ENCODE results near the gene UBASH3B.

UBASH3B gene

GRCh38 chr11:122749005-122749687 is 93.6 kb downstream of the UBASH3B start:
- Histone ChIP-seq H3K27me3 (ENCODE audit: control insufficient read depth in 2 of 2, insufficient read depth in 2 of 2, low read length in 2 of 2) (no peaks in the 10 kb centered on the region), H3K4me3 (ENCODE audit: low read length in 2 of 2) (no peak overlapping the region), H3K36me3 (ENCODE audit: control insufficient read depth in 2 of 2, insufficient read depth in 2 of 2, low read length in 2 of 2) (no peaks in the 10 kb centered on the region), H3K9ac (ENCODE audit: low read depth in 1 of 2, low read length in 2 of 2) (no peak overlapping the region), H3K9me3 (ENCODE audit: control insufficient read depth in 2 of 2, low read length in 2 of 2) (no peaks in the 10 kb centered on the region), H3K4me1 (ENCODE audit: control insufficient read depth in 2 of 2, insufficient read depth in 2 of 2, low read length in 2 of 2) (peaks cover 12 to 13% of the 10 kb centered on the region in 2 donors), H3K27ac (ENCODE audit: low read depth in 2 of 2, low read length in 2 of 2) (peak overlapping the region in 1 of 2 donors; percentile 44)

- H3K36me3 ChIP-seq (ENCODE audit: control insufficient read depth in 2 of 2, insufficient read depth in 2 of 2, low read length in 2 of 2), result no peaks in the 10 kb centered on the region
- no peaks in the 10 kb centered on the region for H3K27me3 ChIP-seq (ENCODE audit: control insufficient read depth in 2 of 2, insufficient read depth in 2 of 2, low read length in 2 of 2)
- H3K27ac ChIP-seq (ENCODE audit: low read depth in 2 of 2, low read length in 2 of 2), result no peak overlapping the region
- no peak overlapping the region for H3K4me3 ChIP-seq (ENCODE audit: low read length in 2 of 2)
- peaks cover 6 to 10% of the 10 kb centered on the region in 2 donors for H3K4me1 ChIP-seq (ENCODE audit: control insufficient read depth in 2 of 2, insufficient read depth in 2 of 2, low read length in 2 of 2)
- H3K9ac ChIP-seq (ENCODE audit: low read depth in 1 of 2, low read length in 2 of 2), result no peak overlapping the region
- H3K9me3 ChIP-seq (ENCODE audit: control insufficient read depth in 2 of 2, low read length in 2 of 2), result no peaks in the 10 kb centered on the region
Observed at GRCh38 chr11:122750049-122750448, 94.5 kb downstream of the UBASH3B start.

- no peak overlapping the region for H3K27ac ChIP-seq (ENCODE audit: low read depth in 2 of 2, low read length in 2 of 2)
- H3K9ac ChIP-seq (ENCODE audit: low read depth in 1 of 2, low read length in 2 of 2), result no peak overlapping the region
- H3K9me3 ChIP-seq (ENCODE audit: control insufficient read depth in 2 of 2, low read length in 2 of 2), result no peaks in the 10 kb centered on the region
- no peaks in the 10 kb centered on the region for H3K27me3 ChIP-seq (ENCODE audit: control insufficient read depth in 2 of 2, insufficient read depth in 2 of 2, low read length in 2 of 2)
- no peak overlapping the region for H3K4me3 ChIP-seq (ENCODE audit: low read length in 2 of 2)
- H3K4me1 ChIP-seq (ENCODE audit: control insufficient read depth in 2 of 2, insufficient read depth in 2 of 2, low read length in 2 of 2), result peaks cover 6 to 11% of the 10 kb centered on the region in 2 donors
- H3K36me3 ChIP-seq (ENCODE audit: control insufficient read depth in 2 of 2, insufficient read depth in 2 of 2, low read length in 2 of 2), result no peaks in the 10 kb centered on the region
Observed at GRCh38 chr11:122751292-122752070, 96.0 kb downstream of the UBASH3B start.

DNA sequence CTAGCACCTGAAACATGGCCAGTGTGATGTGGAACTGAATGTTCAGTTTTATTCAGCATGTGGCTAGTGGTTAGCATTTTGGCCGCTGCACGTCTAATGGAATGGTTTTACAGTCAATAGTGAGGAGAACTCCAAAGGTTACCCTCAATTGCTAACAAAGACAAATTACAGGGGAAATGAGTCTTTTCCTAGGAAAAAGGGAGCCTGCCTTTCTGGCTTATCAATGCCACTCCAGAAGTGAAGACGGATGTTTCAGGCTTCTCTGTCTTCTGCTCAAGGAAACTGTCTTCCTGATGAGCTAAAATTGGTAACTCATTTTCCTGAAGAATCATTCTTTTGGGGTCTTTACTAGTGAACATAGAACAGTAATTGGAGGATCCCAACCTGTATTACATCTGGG is 98.5 kb downstream of the UBASH3B start:
- no peaks in the 10 kb centered on the region for H3K9me3 ChIP-seq (ENCODE audit: control insufficient read depth in 2 of 2, low read length in 2 of 2)
- H3K9ac ChIP-seq (ENCODE audit: low read depth in 1 of 2, low read length in 2 of 2), result no peak overlapping the region
- no peaks in the 10 kb centered on the region for H3K36me3 ChIP-seq (ENCODE audit: control insufficient read depth in 2 of 2, insufficient read depth in 2 of 2, low read length in 2 of 2)
- no peaks in the 10 kb centered on the region for H3K27me3 ChIP-seq (ENCODE audit: control insufficient read depth in 2 of 2, insufficient read depth in 2 of 2, low read length in 2 of 2)
- no peak overlapping the region for H3K27ac ChIP-seq (ENCODE audit: low read depth in 2 of 2, low read length in 2 of 2)
- H3K4me3 ChIP-seq (ENCODE audit: low read length in 2 of 2), result no peak overlapping the region
- peaks cover 0 to 3% of the 10 kb centered on the region in 2 donors for H3K4me1 ChIP-seq (ENCODE audit: control insufficient read depth in 2 of 2, insufficient read depth in 2 of 2, low read length in 2 of 2)

- H3K27me3 ChIP-seq (ENCODE audit: control insufficient read depth in 2 of 2, insufficient read depth in 2 of 2, low read length in 2 of 2), result no peaks in the 10 kb centered on the region
- no peak overlapping the region for H3K9ac ChIP-seq (ENCODE audit: low read depth in 1 of 2, low read length in 2 of 2)
- H3K4me3 ChIP-seq (ENCODE audit: low read length in 2 of 2), result no peak overlapping the region
- H3K36me3 ChIP-seq (ENCODE audit: control insufficient read depth in 2 of 2, insufficient read depth in 2 of 2, low read length in 2 of 2), result no peaks in the 10 kb centered on the region
- H3K4me1 ChIP-seq (ENCODE audit: control insufficient read depth in 2 of 2, insufficient read depth in 2 of 2, low read length in 2 of 2), result peaks cover 0 to 3% of the 10 kb centered on the region in 2 donors
- H3K9me3 ChIP-seq (ENCODE audit: control insufficient read depth in 2 of 2, low read length in 2 of 2), result no peaks in the 10 kb centered on the region
- no peak overlapping the region for H3K27ac ChIP-seq (ENCODE audit: low read depth in 2 of 2, low read length in 2 of 2)
Observed at GRCh38 chr11:122754553-122755322, 99.2 kb downstream of the UBASH3B start.

- Histone ChIP-seq H3K9me3 (ENCODE audit: control insufficient read depth in 2 of 2, low read length in 2 of 2) (no peaks in the 10 kb centered on the region), H3K36me3 (ENCODE audit: control insufficient read depth in 2 of 2, insufficient read depth in 2 of 2, low read length in 2 of 2) (no peaks in the 10 kb centered on the region), H3K9ac (ENCODE audit: low read depth in 1 of 2, low read length in 2 of 2) (no peak overlapping the region), H3K27ac (ENCODE audit: low read depth in 2 of 2, low read length in 2 of 2) (peak overlapping the region in 1 of 2 donors; percentile 1), H3K4me1 (ENCODE audit: control insufficient read depth in 2 of 2, insufficient read depth in 2 of 2, low read length in 2 of 2) (peaks cover 0 to 3% of the 10 kb centered on the region in 2 donors), H3K27me3 (ENCODE audit: control insufficient read depth in 2 of 2, insufficient read depth in 2 of 2, low read length in 2 of 2) (no peaks in the 10 kb centered on the region), H3K4me3 (ENCODE audit: low read length in 2 of 2) (no peak overlapping the region)
Observed at GRCh38 chr11:122755409-122755808, 99.9 kb downstream of the UBASH3B start.

- peaks cover 0 to 3% of the 10 kb centered on the region in 2 donors for H3K4me1 ChIP-seq (ENCODE audit: control insufficient read depth in 2 of 2, insufficient read depth in 2 of 2, low read length in 2 of 2)
- H3K9ac ChIP-seq (ENCODE audit: low read depth in 1 of 2, low read length in 2 of 2), result no peak overlapping the region
- no peaks in the 10 kb centered on the region for H3K9me3 ChIP-seq (ENCODE audit: control insufficient read depth in 2 of 2, low read length in 2 of 2)
- H3K27ac ChIP-seq (ENCODE audit: low read depth in 2 of 2, low read length in 2 of 2), result peak overlapping the region in 1 of 2 donors; percentile 1
- no peak overlapping the region for H3K4me3 ChIP-seq (ENCODE audit: low read length in 2 of 2)
- no peaks in the 10 kb centered on the region for H3K36me3 ChIP-seq (ENCODE audit: control insufficient read depth in 2 of 2, insufficient read depth in 2 of 2, low read length in 2 of 2)
- H3K27me3 ChIP-seq (ENCODE audit: control insufficient read depth in 2 of 2, insufficient read depth in 2 of 2, low read length in 2 of 2), result no peaks in the 10 kb centered on the region
Observed at GRCh38 chr11:122755941-122756340, 100.4 kb downstream of the UBASH3B start.

GRCh38 chr11:122756417-122756816 is 100.9 kb downstream of the UBASH3B start:
- Histone ChIP-seq H3K36me3 (ENCODE audit: control insufficient read depth in 2 of 2, insufficient read depth in 2 of 2, low read length in 2 of 2) (no peaks in the 10 kb centered on the region), H3K4me3 (ENCODE audit: low read length in 2 of 2) (no peak overlapping the region), H3K27me3 (ENCODE audit: control insufficient read depth in 2 of 2, insufficient read depth in 2 of 2, low read length in 2 of 2) (no peaks in the 10 kb centered on the region), H3K4me1 (ENCODE audit: control insufficient read depth in 2 of 2, insufficient read depth in 2 of 2, low read length in 2 of 2) (peaks cover 0 to 3% of the 10 kb centered on the region in 2 donors), H3K9ac (ENCODE audit: low read depth in 1 of 2, low read length in 2 of 2) (no peak overlapping the region), H3K27ac (ENCODE audit: low read depth in 2 of 2, low read length in 2 of 2) (peak overlapping the region in 1 of 2 donors; percentile 1), H3K9me3 (ENCODE audit: control insufficient read depth in 2 of 2, low read length in 2 of 2) (no peaks in the 10 kb centered on the region)

GRCh38 chr11:122757201-122757600 is 101.7 kb downstream of the UBASH3B start:
- Histone ChIP-seq H3K4me3 (ENCODE audit: low read length in 2 of 2) (no peak overlapping the region), H3K9me3 (ENCODE audit: control insufficient read depth in 2 of 2, low read length in 2 of 2) (no peaks in the 10 kb centered on the region), H3K27me3 (ENCODE audit: control insufficient read depth in 2 of 2, insufficient read depth in 2 of 2, low read length in 2 of 2) (no peaks in the 10 kb centered on the region), H3K27ac (ENCODE audit: low read depth in 2 of 2, low read length in 2 of 2) (no peak overlapping the region), H3K36me3 (ENCODE audit: control insufficient read depth in 2 of 2, insufficient read depth in 2 of 2, low read length in 2 of 2) (no peaks in the 10 kb centered on the region), H3K9ac (ENCODE audit: low read depth in 1 of 2, low read length in 2 of 2) (no peak overlapping the region), H3K4me1 (ENCODE audit: control insufficient read depth in 2 of 2, insufficient read depth in 2 of 2, low read length in 2 of 2) (peaks cover 0 to 3% of the 10 kb centered on the region in 2 donors)

DNA sequence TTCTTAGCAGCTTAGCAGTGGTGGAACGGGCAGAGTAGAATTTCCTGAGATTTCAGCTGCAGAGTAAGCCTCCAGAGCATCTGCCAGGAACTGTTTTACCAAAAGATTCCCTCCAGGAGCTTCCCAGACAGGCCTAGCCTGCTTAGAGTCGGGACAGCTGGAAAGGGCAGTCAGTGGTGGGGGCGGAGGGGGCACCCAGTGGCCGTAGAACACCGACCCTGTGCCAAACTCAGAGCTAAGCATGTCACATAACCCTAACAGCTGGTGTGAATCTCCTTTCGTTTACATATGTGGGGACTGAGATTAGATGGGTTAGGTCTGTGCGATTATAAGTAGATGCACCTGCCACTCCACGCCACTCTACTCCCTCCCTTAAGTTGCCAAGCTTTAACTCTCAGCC is 102.8 kb downstream of the UBASH3B start:
- peaks cover 0 to 3% of the 10 kb centered on the region in 2 donors for H3K4me1 ChIP-seq (ENCODE audit: control insufficient read depth in 2 of 2, insufficient read depth in 2 of 2, low read length in 2 of 2)
- no peaks in the 10 kb centered on the region for H3K36me3 ChIP-seq (ENCODE audit: control insufficient read depth in 2 of 2, insufficient read depth in 2 of 2, low read length in 2 of 2)
- H3K9me3 ChIP-seq (ENCODE audit: control insufficient read depth in 2 of 2, low read length in 2 of 2), result no peaks in the 10 kb centered on the region
- no peak overlapping the region for H3K9ac ChIP-seq (ENCODE audit: low read depth in 1 of 2, low read length in 2 of 2)
- H3K27ac ChIP-seq (ENCODE audit: low read depth in 2 of 2, low read length in 2 of 2), result no peak overlapping the region
- no peaks in the 10 kb centered on the region for H3K27me3 ChIP-seq (ENCODE audit: control insufficient read depth in 2 of 2, insufficient read depth in 2 of 2, low read length in 2 of 2)
- H3K4me3 ChIP-seq (ENCODE audit: low read length in 2 of 2), result no peak overlapping the region

All from mucosa of rectum (tissue), 2 donors.